Activated CD8-positive, alpha-beta memory T cell treated with anti-CD3 and anti-CD28 coated beads for 1 hour (primary cell): ENCODE results near the gene ZNF519.
"Not testable (repeated sequence)": the region's sequence is repeated elsewhere in the genome, so short reads cannot be mapped to it uniquely, and the experiment has no call there.

ENCODE experiments used
- DNase-seq, 2 donors: peaks; one replicate each; pipeline ENCODE4 v3.0.0-alpha.2; 2020; ENCODE audit warnings: low read depth in 1 of 2; ENCODE audit errors: extremely low read depth in 1 of 2

Gene ZNF519

DNA sequence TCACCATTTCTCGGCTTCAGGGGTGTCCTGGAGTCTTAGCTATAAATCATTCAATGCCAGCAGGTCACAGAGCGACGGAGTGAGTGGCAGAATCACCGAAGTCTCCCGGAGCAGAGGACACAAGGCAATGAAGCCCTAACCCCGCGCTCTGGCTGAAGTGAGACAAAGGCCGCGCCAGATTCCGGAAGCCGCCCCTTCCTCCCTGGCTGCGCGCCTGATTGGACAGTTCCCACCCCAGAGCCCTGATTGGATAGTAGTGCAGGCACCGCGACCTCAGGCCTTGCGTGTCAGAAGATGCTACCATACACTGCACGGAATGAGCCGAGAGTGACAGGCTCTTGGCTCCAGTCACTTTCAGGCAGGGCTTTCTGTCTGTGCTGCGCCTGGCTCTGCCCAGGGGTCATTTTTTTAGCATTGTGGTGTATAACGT lies at the start of gene ZNF519:
Gene ZNF519 (minus strand): TSS at position 165 of the 430 bp plus-strand sequence. CDS start 158 bp downstream, at position 7.
- peak; percentile 69 to 72 for DNase-seq

DNA sequence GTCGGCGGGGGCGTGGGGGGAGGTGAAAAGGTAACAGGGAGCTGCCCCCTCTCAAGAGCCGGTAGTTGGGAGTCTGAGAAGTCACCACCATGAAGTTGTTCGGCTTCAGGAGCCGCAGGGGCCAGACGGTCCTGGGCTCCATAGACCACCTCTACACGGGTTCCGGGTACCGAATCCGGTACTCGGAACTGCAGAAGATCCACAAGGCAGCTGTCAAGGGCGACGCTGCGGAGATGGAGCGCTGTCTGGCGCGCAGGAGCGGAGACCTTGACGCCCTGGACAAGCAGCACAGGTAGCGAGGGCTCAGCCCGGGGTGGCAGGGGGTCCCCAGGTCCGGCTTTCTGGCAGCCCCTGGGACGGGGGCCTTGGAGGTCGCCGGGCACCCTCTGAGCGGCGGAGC lies 47.1 kb upstream of the ZNF519 start:
- no peak for DNase-seq

DNA sequence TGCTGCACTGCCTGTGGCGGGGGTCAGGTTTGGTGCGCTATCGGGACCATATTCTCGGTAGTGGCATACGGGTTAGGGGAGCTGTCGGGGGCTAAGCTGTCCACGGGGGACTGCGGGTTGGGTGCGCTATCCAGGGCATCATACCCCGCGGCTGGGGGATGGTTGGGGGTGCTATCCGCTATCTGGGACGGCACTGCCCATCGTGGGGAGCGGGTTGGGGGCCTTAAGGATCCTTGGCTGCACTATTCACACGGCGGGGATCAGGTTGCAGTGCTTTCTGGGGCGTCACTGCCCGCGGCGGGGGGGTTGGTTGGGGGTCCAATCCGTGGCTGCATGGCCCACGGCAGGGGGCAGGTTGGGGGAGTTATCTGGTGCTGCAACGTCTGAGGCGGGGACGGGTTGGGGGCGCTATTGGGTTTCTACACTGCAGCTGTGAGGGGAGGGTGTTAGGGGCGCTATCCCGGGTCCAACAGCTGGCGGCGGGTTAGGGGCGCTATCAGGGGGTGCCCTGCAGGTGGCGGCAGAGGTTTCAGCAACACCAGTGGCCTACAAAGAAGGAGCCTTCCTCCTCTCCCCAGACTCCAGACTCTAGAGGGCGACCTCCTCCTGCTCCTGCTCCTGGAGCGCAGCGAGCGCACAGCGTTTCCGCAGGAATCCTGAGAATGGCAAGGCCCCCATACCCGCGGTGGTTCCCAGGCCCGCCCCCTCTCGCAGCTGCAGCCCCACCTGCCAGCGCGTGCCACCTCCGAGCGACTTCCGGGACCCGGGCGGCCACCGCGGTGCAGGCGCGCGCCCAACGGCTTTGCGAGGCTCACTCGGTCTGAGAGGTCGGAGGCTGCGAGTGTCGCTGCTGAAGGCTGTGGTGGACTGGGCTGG lies 46.3 kb upstream of the ZNF519 start:
- peak; percentile 55 to 62 for DNase-seq

DNA sequence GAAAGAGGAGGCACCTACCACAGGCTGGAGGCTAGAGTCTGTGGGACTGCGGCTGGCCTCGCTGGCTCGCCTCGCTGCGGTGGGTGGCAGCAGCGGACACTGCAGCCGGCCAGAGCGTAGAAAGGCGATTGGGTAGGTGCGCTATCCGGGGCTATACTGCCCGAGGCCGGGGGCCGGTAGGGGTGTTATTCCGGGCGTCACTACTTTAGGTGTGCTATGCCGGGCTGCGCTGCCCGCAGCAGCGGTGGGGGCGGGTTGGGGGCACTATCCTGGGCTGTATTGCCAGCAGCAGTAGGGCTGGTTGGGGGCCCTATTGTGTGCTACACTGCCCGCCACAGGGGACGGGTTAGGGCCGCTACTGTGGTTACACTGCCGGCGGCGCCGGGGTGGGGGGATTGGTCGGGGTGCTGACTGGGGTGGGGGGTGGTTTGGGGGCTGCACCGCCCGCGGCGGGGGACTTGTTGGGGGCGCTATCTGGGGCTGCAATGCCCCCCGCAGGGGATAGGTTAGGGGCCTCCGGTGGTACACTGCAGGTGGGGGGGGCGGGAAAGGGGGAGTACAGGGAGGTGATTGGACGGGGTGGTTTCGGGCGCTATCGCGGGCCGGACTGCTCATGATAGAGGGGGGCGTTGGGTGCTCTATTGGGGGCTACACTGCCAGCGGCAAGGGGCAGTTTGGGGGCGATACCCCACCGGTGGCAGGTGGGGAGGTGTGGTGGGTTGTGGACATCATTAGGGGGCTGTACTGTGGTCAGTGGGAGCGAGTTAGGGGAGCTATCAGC lies 45.5 kb upstream of the ZNF519 start:
- not testable (repeated sequence) for DNase-seq

DNA sequence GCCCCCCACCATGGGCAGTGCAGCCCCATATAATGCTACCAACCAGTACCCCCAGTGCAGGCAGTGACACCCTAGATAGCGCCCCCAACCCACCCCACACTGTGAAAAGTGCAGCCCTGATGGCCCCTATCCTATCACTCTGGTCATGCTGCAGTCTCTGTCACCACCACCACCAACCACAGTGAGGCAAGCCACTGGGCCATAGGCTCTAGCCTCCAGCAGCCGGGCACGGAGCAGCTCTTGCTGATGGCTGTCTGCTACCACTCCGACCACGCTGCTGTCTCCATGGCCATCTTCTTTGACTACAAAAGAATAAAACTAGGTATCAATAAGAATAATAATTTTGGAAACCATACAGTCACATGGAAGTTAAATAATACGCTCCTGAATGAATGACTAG lies 43.2 kb upstream of the ZNF519 start:
- not testable (repeated sequence) for DNase-seq

DNA sequence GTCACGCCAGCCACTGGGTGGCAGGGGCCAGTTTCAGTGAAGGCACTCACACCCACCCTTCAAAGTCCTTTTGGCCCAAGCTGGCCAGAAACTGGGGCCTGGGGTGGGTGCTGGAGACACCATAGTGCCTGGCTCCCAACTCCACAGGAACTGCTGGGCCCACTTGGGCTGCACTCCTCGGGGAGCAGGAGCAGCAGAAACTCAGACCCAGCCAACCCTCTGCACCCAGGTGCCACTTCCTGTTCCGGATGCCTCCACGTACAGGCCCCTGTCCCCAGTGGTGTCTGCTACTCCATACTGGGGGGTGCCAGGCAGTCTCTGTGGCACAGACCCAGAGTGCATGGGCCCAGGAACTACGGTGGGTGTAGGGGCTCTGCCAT lies 42.5 kb upstream of the ZNF519 start:
- DNase-seq: no peak

DNA sequence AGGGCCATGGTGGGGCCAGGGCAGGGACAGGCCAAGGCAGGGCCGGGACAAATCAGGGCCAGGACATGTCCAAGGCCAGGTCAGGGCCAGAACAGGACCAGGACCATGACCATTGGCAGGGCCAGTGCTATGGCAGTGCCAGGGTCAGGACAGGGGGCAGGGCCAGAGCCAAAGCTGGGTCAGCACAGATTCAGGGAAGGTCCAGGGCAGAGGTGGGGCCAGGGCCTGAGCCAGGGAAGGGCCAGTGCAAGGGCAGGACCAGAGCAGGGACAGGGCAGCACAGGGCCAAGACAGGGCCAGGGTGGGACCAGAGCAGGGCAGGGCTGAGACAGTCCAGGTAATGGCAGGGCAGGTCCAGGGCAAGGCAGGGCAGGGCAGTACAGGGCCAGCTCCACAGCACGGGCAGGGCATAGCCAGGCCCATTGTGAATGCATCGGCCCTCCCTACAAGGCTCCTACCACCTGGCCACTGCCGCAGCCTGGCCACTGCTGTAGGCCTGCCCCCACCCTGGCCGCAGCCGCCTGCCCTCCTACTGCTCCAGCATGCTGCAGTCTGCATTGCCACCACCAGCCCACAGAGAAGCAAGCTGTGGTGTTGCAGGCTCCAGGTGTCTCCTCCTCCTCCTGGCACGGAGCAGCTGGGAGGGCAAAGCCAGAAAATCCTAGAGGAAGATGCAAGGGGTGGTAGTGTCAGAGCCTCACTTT lies 41.9 kb upstream of the ZNF519 start:
- DNase-seq: not testable (repeated sequence)

DNA sequence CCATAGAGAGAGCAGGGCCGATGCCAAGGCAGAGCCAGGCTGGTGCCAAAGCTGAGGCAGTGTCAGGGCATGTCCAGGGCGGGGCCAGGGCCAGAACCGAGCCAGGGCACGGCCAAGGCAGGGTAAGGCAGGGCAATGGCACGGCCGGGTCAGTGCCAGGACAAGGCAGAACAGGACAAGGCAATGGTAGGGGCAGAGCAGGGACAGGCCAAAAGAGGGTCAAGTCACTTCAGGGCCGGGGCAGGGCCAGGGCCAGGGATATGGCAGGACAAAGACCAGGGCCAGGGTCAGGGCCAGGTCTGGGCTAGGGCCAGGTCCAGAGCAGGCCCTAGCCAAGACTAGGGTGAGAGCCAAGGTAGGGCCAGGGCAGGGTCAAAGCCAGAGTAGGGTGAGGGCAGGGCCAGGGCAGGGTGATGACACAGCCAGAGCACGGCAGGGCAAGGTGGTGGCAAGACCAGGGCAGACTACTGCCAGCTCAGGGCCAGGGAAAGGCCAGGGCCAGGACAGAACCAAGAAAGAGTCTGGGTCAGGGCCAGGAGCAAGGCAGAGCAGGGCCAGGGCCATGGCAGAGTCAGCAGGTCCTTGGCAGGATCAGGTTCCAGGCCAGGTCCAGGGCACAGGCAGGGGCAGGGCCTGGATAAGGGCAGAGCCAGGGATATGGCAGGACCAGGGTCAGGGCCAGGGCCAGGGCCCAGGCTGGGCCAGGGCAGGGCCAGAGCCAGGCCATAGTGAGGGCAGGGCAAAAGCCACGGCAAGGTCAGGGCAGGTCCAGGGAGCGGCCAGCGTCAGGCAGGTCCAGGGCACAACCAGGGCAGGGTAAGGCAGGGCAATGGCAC lies 41.1 kb upstream of the ZNF519 start:
- DNase-seq: not testable (repeated sequence)

DNA sequence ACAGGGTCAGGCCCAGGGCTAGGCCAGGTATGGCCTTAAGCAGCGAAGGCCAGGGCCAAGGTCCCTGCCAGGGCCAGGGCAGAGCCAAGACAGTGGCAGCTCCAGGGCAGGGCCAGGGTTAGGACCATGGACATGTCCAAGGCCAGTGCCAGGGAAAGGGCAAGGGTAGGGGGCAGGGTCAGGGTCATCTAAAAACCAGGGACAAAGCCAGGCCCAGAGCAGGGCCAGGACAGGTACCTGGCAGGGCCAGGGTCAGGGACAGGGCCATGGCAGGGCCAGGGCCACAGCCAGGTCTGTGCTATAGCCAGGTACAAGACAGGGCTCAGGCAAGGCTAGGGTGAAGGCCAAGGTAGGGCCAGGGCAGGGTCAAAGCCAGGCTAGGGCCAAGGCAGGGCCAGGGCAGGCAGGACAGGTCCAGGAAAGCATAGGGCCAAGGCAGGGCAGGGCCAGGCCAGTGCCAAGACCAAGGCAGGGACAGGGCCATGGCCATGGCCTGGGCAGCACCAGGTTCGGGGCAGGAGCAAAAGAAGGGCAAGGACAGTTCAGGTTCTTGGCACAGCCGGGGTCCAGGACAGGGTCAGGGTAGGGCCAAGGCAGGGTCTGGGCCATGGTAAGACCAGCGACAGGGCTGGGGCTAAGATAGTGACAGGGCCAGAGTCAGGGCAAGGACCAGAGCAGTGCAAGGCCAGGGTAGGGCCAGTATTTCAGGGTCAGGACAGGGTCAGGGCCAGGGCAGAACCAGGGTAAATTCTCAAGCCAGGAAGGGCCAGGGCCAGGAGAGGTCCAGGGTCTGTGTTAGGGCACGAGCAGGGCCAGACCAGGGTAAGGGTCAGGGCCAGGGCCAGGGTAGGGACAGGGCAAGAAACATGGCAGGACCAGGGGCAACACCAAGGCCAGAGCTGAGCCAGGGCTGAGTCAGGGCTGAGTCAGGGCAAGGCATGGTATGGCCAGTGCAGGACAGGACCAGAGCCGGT lies 40.2 kb upstream of the ZNF519 start:
- DNase-seq: not testable (repeated sequence)

DNA sequence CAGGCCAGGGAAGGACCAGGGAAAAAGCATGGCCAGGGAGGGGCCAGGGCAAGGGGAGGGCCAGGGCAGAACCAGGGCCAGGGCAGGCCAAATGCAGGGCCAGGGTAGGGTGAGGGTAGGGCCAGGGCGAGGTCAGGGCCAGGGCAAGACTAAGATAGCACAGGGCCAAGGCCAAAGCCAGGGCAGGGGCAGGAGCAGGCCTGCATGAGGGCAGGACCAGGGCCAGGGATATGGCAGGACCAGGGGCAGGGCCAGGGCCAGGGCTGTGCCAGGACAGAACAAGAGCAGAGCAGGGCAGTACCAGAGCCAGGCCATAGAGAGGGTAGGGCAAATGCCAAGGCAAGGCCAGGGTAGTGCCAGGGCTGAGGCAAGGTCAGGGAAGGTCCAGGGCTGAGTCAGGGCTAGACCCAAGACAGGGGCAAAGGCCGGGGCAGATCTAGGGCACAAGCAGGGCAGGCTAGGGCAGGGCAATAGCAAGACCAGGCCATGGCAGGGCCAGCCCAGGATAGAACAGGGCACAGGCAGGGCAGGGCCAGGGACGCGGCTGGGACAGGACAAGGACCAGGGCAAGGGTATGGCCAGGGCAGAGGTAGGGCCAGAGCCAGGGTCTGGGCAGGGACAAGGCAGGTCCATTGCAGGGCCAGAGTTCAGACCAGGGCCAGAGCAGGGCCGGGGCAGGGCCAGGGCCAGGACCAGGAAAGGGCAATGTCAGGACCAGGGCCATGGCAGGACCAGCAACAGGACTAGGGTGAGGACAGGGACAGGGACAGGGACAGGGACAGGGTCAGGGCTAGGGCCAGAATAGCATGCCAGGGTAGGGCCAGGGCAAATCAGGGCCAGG lies 39.3 kb upstream of the ZNF519 start:
- DNase-seq: not testable (repeated sequence)

DNA sequence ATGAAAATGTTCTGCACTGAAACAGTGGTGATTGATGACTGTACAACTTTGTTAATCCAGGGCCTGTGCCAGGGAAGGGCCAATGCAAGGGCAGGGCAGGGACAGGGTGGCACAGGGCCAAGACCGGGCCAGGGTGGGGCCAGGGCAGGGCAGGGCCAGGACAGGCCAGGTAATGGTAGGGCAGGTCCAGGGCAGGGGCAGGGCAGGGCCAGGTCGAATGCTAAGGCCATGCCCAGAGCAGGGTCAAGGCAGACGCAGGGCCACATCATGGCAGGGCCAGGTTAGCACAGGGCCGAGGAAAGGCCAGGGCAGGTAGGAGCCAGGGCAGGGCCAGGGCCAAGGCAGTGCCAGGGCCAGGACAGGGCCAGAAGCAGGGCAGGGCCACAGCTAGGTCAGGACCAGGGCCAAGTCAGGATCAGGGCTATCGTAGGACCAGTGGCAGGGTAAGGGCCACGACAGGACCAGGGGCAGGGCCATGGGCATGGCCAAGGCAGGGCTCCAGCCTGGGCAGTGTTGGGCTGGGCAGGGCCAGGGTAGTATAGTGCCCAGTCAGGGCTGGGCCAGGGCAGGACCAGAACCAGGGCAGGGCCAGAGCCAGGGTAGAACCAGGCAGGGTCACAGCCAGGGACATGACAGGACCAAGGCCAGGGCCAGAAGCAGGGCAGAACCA lies 38.3 kb upstream of the ZNF519 start:
- DNase-seq: not testable (repeated sequence)

DNA sequence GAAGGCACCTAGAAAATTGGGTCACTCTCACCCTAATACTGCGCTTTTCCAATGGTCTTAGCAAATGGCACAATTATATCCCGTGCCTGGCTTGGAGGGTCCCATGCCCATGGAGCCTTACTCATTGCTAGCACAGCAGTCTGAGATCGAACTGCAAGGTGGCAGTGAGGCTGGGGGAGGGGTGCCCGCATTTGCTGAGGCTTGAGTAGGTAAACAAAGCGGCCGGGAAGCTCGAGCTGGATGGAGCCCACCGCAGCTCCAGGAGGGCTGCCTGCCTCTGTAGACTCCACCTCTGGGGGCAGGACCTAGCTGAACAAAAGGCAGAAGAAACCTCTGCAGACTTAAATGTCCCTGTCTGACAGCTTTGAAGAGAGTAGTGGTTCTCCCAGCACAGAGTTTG lies 30.7 kb upstream of the ZNF519 start:
- not testable (repeated sequence) for DNase-seq

DNA sequence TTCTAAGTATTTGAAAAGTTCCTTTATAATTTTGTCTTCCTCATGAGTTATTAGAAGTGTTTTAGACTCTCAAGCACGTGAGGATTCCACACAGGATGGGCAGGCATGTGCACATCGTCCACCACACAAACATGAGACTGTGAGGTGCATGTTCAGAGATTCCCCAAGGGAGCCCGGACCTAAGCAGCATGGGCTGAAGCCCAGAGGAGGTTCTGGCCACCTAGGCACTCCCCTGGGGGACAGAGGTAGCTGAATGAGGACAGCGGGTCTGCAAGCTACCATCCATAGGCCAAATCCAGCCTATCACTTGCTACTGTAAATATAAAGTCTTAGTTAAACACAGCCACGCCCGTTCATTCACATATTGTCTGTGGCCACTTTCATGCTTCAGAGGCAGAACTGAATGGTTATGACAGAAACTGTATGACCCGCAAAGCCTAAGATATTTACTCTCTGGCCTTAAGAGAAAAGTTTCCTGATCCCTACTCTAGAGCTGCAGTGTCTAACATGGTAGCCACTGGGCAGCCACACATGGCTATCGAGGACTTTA lies 19.4 kb upstream of the ZNF519 start:
- DNase-seq: not testable (repeated sequence)

DNA sequence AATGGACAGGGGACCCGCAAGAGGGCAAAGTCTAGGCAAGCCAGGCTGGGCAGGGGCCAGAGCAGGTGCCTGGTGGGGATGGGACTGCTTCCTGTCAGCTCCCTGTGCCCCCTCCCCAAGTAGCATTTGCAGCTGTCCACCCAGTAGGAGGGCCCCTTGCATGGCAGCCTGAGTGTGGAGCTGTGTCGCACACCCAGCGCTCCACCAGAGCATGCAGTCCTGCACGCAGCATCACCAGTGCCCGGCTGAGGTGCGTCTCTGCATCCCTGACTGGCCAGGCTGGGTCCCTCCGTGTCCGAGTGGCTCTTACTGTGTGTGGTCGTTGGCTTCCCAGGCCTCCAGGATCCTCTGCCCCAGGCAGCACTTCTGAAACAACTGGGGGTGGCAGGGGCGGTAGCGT lies 18.5 kb upstream of the ZNF519 start:
- DNase-seq: not testable (repeated sequence)

DNA sequence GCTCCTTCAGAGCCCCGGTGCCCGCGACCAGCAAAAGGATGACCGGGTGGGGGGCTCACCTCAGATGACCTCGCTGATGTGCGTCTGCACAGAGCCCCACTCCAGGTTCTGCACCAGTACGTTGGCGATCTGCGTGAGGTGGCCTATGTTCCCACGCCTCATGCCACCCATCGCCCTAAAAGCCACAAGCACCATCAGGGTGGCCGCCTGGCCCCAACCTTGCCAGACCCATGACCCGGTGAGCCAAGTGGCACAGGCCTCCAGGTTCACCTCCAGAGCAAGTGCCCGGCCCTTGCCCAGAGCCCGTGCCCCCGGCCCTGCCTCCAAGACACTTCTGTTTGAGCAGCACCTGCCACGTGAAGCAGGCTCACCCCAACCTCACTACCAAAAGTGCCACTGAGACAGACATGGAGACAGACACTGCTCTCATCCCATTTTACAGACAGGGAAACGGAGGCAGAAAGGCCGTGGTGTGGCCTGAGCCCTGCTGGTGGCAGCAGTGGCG lies 17.7 kb upstream of the ZNF519 start:
- DNase-seq: not testable (repeated sequence)

DNA sequence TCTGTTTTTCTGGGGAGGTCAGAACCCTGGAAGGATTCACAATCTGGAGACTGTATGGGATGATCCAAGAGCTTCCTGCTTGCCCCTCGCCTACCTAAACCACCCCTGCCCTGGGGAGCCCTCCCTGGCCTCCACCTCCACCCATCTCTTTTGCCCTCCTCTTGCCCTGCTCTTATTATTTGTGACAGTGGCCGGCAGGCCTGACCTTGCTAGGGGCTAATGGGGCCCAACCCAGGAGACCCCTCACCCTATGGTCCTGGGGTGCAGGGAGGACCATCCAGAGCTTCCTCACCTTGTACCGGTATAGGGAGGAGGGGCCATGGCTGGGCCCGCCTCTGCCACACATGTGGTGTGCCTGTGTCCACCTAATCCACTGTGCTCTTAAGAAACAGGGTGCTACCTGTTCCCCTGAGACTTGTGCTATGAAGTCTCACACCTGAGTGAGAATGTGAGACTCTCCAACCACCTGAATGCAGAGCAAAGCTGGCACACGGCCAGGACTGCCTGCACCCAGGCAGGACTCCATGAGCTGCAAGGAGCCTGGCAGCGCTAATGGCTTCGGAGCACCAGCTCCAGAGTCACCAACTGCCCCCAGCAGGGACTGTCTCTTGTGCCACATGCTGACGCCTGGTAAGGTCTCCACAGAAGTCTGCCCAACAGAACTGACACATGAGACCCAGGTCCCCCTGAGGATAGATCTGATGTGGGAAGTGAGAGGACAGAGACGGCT lies 17.1 kb upstream of the ZNF519 start:
- not testable (repeated sequence) for DNase-seq
